Fibroblast of lung (primary cell): ENCODE measurements around the gene POFUT1.

Experiments
- EZH2 ChIP-seq: IDR thresholded peaks from 2 replicates; pipeline ENCODE4 v1.5.1; 2012; ENCODE audit warnings: low read length, control low read depth, mild to moderate bottlenecking; ENCODE audit errors: missing control alignments
- TF ChIP-seq, protein P1 (sequence below), 2 donors: IDR thresholded peaks in 1 of 2; conservative IDR thresholded peaks in 1 of 2; 1 replicate in 1 of 2; 2 replicates in 1 of 2; pipeline ENCODE4 v1.5.1; 2011 to 2012; ENCODE audit warnings: low read length in 2 of 2, control low read depth in 1 of 2, inconsistent platforms in 1 of 2, low read depth in 1 of 2, mild to moderate bottlenecking in 1 of 2

DNA sequence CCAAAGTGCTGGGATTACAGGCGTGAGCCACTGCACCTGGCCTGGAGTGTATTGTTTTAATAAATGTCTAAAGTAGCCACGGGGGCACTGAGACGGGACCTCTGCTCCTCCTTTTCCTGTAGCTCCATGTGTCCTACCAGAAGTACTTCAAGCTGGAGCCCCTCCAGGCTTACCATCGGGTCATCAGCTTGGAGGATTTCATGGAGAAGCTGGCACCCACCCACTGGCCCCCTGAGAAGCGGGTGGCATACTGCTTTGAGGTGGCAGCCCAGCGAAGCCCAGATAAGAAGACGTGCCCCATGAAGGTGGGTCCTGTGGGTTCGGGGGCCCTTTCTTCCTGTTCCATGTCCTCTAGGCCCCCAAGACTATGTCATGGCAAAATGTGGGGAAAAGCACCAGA lies 7.5 kb downstream of the POFUT1 start:
- TF ChIP-seq EZH2 = no peak
- TF ChIP-seq, protein P1, sequence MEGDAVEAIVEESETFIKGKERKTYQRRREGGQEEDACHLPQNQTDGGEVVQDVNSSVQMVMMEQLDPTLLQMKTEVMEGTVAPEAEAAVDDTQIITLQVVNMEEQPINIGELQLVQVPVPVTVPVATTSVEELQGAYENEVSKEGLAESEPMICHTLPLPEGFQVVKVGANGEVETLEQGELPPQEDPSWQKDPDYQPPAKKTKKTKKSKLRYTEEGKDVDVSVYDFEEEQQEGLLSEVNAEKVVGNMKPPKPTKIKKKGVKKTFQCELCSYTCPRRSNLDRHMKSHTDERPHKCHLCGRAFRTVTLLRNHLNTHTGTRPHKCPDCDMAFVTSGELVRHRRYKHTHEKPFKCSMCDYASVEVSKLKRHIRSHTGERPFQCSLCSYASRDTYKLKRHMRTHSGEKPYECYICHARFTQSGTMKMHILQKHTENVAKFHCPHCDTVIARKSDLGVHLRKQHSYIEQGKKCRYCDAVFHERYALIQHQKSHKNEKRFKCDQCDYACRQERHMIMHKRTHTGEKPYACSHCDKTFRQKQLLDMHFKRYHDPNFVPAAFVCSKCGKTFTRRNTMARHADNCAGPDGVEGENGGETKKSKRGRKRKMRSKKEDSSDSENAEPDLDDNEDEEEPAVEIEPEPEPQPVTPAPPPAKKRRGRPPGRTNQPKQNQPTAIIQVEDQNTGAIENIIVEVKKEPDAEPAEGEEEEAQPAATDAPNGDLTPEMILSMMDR (conservative IDR thresholded peaks at IDR 0.05 in 1 of 2, IDR thresholded peaks at IDR 0.05 in 1 of 2; ENCODE audit: low read depth in 1 of 2, low read length in 2 of 2) = no peak
